ENCODE results near the gene HNRNPA1.

HNRNPA1 gene

DNA sequence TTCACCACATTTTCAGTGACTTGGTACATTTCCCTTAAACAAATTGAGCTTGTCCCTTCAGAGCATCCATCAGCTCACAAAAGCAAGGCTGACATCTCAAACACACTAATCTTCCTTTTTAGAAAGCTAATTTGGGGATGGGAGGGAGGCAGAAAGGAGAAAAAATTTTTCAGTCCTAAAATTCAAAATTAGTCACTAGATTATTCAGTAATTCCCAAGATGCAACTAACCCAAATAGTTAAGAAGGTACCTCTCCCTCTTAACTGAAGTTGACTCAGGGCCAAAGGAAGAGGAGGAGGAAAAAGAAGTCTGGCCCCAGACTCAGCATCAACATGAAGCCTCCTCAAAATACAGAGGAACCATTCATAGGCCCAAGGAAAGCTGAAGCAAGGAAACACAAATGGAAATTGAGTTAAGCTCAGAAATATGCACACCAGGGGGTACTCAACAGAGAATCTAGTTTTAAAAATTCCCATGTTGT, 22.3 kb upstream of the HNRNPA1 start:
- peak overlapping the region; percentile 99 for H3K27ac ChIP-seq (ENCODE audit: low read length, poor library complexity, severe bottlenecking)
- H2AK5ac ChIP-seq (ENCODE audit: low read length, severe bottlenecking), result no peak overlapping the region
- H3K27me3 ChIP-seq (ENCODE audit: control insufficient read depth in 1 of 2, insufficient read depth in 1 of 2, low read length in 2 of 2), result no peaks in the 10 kb centered on the region
- peak overlapping the region; percentile 46 for H2BK5ac ChIP-seq (ENCODE audit: low read depth, low read length, poor library complexity, severe bottlenecking)
- H3K4ac ChIP-seq (ENCODE audit: low read depth in 1 of 2, low read length in 2 of 2), result peak overlapping the region in 1 of 2 experiments; percentile 83
- no peak overlapping the region for H2BK15ac ChIP-seq (ENCODE audit: low read depth, poor library complexity, severe bottlenecking)
- no peak overlapping the region for H2BK12ac ChIP-seq (ENCODE audit: low read length in 2 of 2)
- peak overlapping the region in 1 of 2 experiments; percentile 76 for H3K4me3 ChIP-seq (ENCODE audit: insufficient read depth in 1 of 2, low read depth in 1 of 2, low read length in 2 of 2)
- no peak overlapping the region for H3K23ac ChIP-seq (ENCODE audit: low read length in 2 of 2)
- no peak overlapping the region for H2BK120ac ChIP-seq (ENCODE audit: low read depth, low read length)
- no peak overlapping the region for H3K14ac ChIP-seq (ENCODE audit: low read length in 2 of 2)
- no peaks in the 10 kb centered on the region for H3K9me3 ChIP-seq (ENCODE audit: control insufficient read depth, low read length)
- no peak overlapping the region for H4K91ac ChIP-seq (ENCODE audit: low read length)
- no peak overlapping the region for H2AFZ ChIP-seq (ENCODE audit: low read depth, low read length)
- H4K8ac ChIP-seq (ENCODE audit: low read length), result no peak overlapping the region
- peak overlapping the region in 1 of 2 experiments; percentile 16 for H3K18ac ChIP-seq (ENCODE audit: low read depth in 1 of 2, low read length in 2 of 2)
- H3K4me2 ChIP-seq (ENCODE audit: low read length, poor library complexity, severe bottlenecking), result no peak overlapping the region
- H3K79me1 ChIP-seq (replicated peaks; ENCODE audit: low read length, poor library complexity, severe bottlenecking), result peaks cover 4% of the 10 kb centered on the region
- H3K4me1 ChIP-seq (ENCODE audit: control insufficient read depth, insufficient read depth, low read depth, low read length), result peaks cover 14% of the 10 kb centered on the region
- H3K36me3 ChIP-seq (ENCODE audit: control insufficient read depth in 1 of 2, insufficient read depth in 2 of 2, low read depth in 1 of 2, low read length in 2 of 2), result peaks cover 13 to 37% of the 10 kb centered on the region in 2 experiments
- H3K9ac ChIP-seq (ENCODE audit: low read length), result peak overlapping the region; percentile 97
- DNase-seq, result peak; percentile 45

DNA sequence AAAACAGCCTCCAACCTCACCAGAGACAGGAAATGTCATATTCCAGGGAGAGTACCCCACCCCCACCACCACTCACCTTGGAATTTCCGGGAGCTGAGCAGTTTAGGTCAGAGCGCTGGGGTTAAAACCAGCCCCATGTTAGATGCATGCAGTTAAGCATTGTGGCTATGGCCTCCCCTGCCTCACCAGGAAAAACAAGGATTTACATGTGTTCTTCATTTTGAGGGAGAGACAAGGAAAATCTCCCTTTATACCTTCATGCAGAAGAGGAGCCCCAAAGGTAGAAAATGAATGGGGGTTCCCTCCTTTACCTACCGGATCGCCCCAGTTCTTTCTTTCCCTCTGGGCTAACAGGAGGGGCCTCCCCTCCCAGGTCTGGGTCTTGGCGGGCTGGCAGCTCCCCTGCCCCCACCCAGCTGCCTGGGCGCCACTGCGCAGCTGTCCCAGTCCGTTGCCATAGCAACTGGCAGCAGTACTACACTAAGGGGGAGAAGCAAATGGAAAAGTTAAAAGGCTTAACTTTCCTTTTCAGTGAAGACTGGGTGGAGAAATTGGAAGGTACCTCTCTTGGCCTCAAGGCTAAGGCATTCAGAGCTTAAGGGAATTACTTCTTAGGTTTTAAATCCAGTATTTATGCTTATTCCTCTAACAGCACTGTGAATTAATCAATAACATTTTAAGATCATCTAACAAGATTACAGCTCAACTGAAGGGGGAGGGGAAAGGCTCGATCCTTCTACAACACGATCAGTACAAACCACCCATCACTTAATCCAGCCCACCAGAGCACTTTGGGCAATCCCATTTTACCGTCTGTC, 21.1 kb upstream of the HNRNPA1 start:
- Histone ChIP-seq H2AFZ (ENCODE audit: low read depth, low read length) (no peak overlapping the region), H3K36me3 (ENCODE audit: control insufficient read depth in 1 of 2, insufficient read depth in 2 of 2, low read depth in 1 of 2, low read length in 2 of 2) (peaks cover 8 to 30% of the 10 kb centered on the region in 2 experiments), H3K9ac (ENCODE audit: low read length) (peak overlapping the region; percentile 97), H3K4me1 (ENCODE audit: control insufficient read depth, insufficient read depth, low read depth, low read length) (peaks cover 18% of the 10 kb centered on the region), H3K23ac (ENCODE audit: low read length in 2 of 2) (no peak overlapping the region), H2BK15ac (ENCODE audit: low read depth, poor library complexity, severe bottlenecking) (peak overlapping the region; percentile 89), H3K14ac (ENCODE audit: low read length in 2 of 2) (peak overlapping the region in 1 of 2 experiments; percentile 86), H4K91ac (ENCODE audit: low read length) (peak overlapping the region; percentile 61), H3K4me3 (ENCODE audit: insufficient read depth in 1 of 2, low read depth in 1 of 2, low read length in 2 of 2) (peak overlapping the region in 1 of 2 experiments; percentile 76), H3K4ac (ENCODE audit: low read depth in 1 of 2, low read length in 2 of 2) (peak overlapping the region; percentile 54 to 64), H3K27me3 (ENCODE audit: control insufficient read depth in 1 of 2, insufficient read depth in 1 of 2, low read length in 2 of 2) (no peaks in the 10 kb centered on the region), H2BK5ac (ENCODE audit: low read depth, low read length, poor library complexity, severe bottlenecking) (peak overlapping the region; percentile 48), H3K4me2 (ENCODE audit: low read length, poor library complexity, severe bottlenecking) (peak overlapping the region; percentile 54), H3K27ac (ENCODE audit: low read length, poor library complexity, severe bottlenecking) (peak overlapping the region; percentile 99), H2AK5ac (ENCODE audit: low read length, severe bottlenecking) (peak overlapping the region; percentile 29), H3K18ac (ENCODE audit: low read depth in 1 of 2, low read length in 2 of 2) (peak overlapping the region; percentile 75 to 95), H4K8ac (ENCODE audit: low read length) (peak overlapping the region; percentile 72), H2BK120ac (ENCODE audit: low read depth, low read length) (peak overlapping the region; percentile 97), H3K9me3 (ENCODE audit: control insufficient read depth, low read length) (no peaks in the 10 kb centered on the region), H3K79me1 (replicated peaks; ENCODE audit: low read length, poor library complexity, severe bottlenecking) (peaks cover 6% of the 10 kb centered on the region), H2BK12ac (ENCODE audit: low read length in 2 of 2) (peak overlapping the region in 1 of 2 experiments; percentile 89)
- WGBS, result 0% methylated on average over 5 of the region's 11 CpGs
- DNase-seq, result peak; percentile 95

DNA sequence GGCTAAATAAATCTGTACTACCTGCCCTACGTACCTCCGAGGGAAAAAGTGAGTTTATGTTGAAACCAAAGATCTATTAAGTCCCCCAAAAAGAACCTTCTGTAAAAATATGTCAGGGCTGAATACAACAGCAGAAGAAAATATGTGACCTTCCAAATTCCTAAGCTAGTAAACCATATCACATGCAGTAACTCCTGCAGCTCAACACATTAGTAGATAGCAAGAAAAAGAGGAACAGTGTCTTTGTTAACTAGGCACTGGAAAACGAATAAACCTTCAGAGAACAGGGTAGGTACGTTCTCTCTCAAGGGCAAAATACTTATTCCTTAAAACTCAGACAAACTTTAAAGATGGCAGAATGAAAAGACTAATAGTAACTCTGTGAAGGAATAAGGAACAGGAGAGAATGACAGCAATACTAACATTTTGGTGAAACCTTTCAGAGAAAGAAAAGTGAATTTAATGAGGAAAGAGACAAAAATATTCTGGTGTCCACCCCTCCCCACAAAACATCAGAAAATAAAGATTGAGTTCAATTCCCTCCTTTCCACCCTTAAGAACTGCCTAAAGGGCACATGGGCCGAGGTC, 18.6 kb upstream of the HNRNPA1 start:
- 67% methylated on average over 3 of the region's 5 CpGs for WGBS
- peak overlapping the region; percentile 71 for H2BK5ac ChIP-seq (ENCODE audit: low read depth, low read length, poor library complexity, severe bottlenecking)
- H3K27ac ChIP-seq (ENCODE audit: low read length, poor library complexity, severe bottlenecking), result peak overlapping the region; percentile 98
- DNase-seq, result no peak
- H3K27me3 ChIP-seq (ENCODE audit: control insufficient read depth in 1 of 2, insufficient read depth in 1 of 2, low read length in 2 of 2), result no peaks in the 10 kb centered on the region
- H3K36me3 ChIP-seq (ENCODE audit: control insufficient read depth in 1 of 2, insufficient read depth in 2 of 2, low read depth in 1 of 2, low read length in 2 of 2), result peaks cover under 1 to 7% of the 10 kb centered on the region in 2 experiments
- H2AK5ac ChIP-seq (ENCODE audit: low read length, severe bottlenecking), result peak overlapping the region; percentile 89
- peaks cover 15% of the 10 kb centered on the region for H3K4me1 ChIP-seq (ENCODE audit: control insufficient read depth, insufficient read depth, low read depth, low read length)
- H3K4ac ChIP-seq (ENCODE audit: low read depth in 1 of 2, low read length in 2 of 2), result no peak overlapping the region
- no peaks in the 10 kb centered on the region for H3K9me3 ChIP-seq (ENCODE audit: control insufficient read depth, low read length)
- no peak overlapping the region for H2BK120ac ChIP-seq (ENCODE audit: low read depth, low read length)
- no peak overlapping the region for H4K8ac ChIP-seq (ENCODE audit: low read length)
- H2AFZ ChIP-seq (ENCODE audit: low read depth, low read length), result no peak overlapping the region
- peak overlapping the region in 1 of 2 experiments; percentile 38 for H3K4me3 ChIP-seq (ENCODE audit: insufficient read depth in 1 of 2, low read depth in 1 of 2, low read length in 2 of 2)
- no peak overlapping the region for H3K18ac ChIP-seq (ENCODE audit: low read depth in 1 of 2, low read length in 2 of 2)
- peak overlapping the region; percentile 59 for H3K9ac ChIP-seq (ENCODE audit: low read length)
- peaks cover 5% of the 10 kb centered on the region for H3K79me1 ChIP-seq (replicated peaks; ENCODE audit: low read length, poor library complexity, severe bottlenecking)
- H2BK12ac ChIP-seq (ENCODE audit: low read length in 2 of 2), result no peak overlapping the region
- no peak overlapping the region for H2BK15ac ChIP-seq (ENCODE audit: low read depth, poor library complexity, severe bottlenecking)
- H4K91ac ChIP-seq (ENCODE audit: low read length), result no peak overlapping the region
- no peak overlapping the region for H3K23ac ChIP-seq (ENCODE audit: low read length in 2 of 2)
- H3K4me2 ChIP-seq (ENCODE audit: low read length, poor library complexity, severe bottlenecking), result no peak overlapping the region
- no peak overlapping the region for H3K14ac ChIP-seq (ENCODE audit: low read length in 2 of 2)

DNA sequence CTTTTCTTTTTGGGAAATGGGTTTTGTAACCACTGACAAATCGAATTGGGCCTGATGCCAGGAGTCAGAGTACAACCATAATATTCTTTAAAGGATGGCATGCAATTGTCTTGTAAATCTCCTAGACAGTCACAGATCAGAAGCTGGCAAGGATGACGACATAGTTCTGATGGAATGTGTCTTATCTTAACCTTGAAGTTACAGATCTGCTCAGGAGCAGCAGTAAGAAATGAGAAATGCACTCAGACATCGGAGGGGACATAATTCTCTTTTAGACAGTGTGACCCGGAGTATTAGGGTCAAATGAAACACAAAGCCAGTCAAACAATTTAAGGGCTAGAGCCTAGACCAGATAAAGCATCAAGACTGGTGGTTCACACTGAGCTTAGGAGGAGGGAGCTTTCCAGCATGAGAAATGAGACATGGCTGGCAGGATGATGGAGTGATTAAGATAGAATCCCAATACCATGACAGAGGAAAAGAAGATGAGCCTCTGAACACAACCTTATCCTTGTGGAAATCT, 18.1 kb upstream of the HNRNPA1 start:
- Histone ChIP-seq H4K91ac (ENCODE audit: low read length) (no peak overlapping the region), H3K36me3 (ENCODE audit: control insufficient read depth in 1 of 2, insufficient read depth in 2 of 2, low read depth in 1 of 2, low read length in 2 of 2) (peaks cover under 1 to 1% of the 10 kb centered on the region in 2 experiments), H2BK15ac (ENCODE audit: low read depth, poor library complexity, severe bottlenecking) (no peak overlapping the region), H3K4me3 (ENCODE audit: insufficient read depth in 1 of 2, low read depth in 1 of 2, low read length in 2 of 2) (peak overlapping the region in 1 of 2 experiments; percentile 38), H3K9ac (ENCODE audit: low read length) (peak overlapping the region; percentile 59), H3K9me3 (ENCODE audit: control insufficient read depth, low read length) (no peaks in the 10 kb centered on the region), H4K8ac (ENCODE audit: low read length) (no peak overlapping the region), H3K18ac (ENCODE audit: low read depth in 1 of 2, low read length in 2 of 2) (peak overlapping the region in 1 of 2 experiments; percentile 58), H3K27me3 (ENCODE audit: control insufficient read depth in 1 of 2, insufficient read depth in 1 of 2, low read length in 2 of 2) (no peaks in the 10 kb centered on the region), H3K4me1 (ENCODE audit: control insufficient read depth, insufficient read depth, low read depth, low read length) (peaks cover 13% of the 10 kb centered on the region), H2BK12ac (ENCODE audit: low read length in 2 of 2) (no peak overlapping the region), H3K23ac (ENCODE audit: low read length in 2 of 2) (no peak overlapping the region), H2AFZ (ENCODE audit: low read depth, low read length) (no peak overlapping the region), H2BK120ac (ENCODE audit: low read depth, low read length) (no peak overlapping the region), H3K4me2 (ENCODE audit: low read length, poor library complexity, severe bottlenecking) (no peak overlapping the region), H3K79me1 (replicated peaks; ENCODE audit: low read length, poor library complexity, severe bottlenecking) (peaks cover 6% of the 10 kb centered on the region), H2AK5ac (ENCODE audit: low read length, severe bottlenecking) (peak overlapping the region; percentile 89), H3K27ac (ENCODE audit: low read length, poor library complexity, severe bottlenecking) (peak overlapping the region; percentile 98), H3K14ac (ENCODE audit: low read length in 2 of 2) (no peak overlapping the region), H2BK5ac (ENCODE audit: low read depth, low read length, poor library complexity, severe bottlenecking) (peak overlapping the region; percentile 71), H3K4ac (ENCODE audit: low read depth in 1 of 2, low read length in 2 of 2) (peak overlapping the region in 1 of 2 experiments; percentile 17)
- DNase-seq, result peak; percentile 73
- WGBS, result 13% methylated on average over 4 of the region's 4 CpGs

Data from mesenchymal stem cell (in vitro differentiated cells and primary cell).